SHP77 treated with DMSO at 0.1 percent for 48 hours (cell line): ENCODE measurements around the gene EHD3.
"Not testable (repeated sequence)": the region's sequence is repeated elsewhere in the genome, so short reads cannot be mapped to it uniquely, and the experiment has no call there.

Source experiments
- DNase-seq: peaks from one replicate; lab custom pipeline; 2025; lab: John Stamatoyannopoulos, UW

EHD3 gene

DNA sequence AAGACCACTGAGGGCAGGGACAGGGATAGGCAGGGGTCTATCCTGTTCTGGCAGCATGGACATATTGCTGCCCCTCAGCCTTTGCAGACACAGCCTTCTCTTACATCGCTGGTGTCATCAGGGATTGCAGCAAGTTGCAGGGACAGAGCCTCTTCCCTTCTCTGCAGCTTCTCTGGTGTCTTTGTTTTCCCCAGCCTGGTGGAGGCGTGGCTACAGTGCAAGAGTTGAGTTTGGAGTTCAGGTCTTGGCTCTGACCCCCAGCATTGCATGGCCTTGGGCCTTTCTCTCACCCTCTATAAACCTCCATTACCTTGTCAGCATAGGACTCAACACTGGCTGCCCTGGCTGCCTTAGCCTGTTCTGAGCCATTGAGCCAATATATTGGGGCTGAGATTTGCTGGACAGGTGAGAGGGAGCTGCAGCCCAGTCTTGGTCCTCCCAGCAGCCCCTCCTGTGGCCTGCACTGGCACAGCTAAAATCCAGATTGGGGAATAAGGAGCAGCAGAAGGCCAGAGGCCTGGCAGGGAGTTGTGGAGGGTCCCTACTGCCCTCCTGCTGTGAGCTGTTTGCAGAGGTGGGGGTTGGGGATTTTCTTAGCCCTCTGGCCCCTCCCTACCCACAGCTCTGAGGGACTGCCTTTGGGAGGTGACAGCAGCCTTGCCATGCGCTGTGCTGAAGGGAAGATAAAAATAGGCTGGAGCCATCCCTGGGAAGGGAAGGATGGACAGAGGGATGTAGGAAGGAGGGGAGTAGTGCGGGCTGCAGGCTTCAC is 22.8 kb downstream of the EHD3 start:
- no peak for DNase-seq

DNA sequence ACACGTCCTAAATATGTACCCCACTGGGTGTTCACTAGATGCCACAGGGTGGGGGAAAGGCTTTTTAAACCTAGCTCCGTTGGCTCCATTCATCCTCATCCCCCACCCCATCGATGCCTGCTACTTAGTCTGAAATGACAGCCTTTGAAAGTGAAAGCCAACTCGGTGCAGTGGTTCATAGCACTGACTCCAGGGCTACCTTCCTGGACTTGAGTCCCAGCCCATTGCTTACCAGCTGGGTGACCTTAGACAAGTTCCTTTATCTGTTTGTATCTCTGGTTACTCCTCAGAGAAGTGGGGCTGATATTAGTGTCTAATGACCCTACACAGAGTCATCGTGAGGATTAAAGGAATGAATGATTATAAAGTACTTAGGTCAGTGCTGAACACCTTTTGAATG is 24.4 kb downstream of the EHD3 start:
- no peak for DNase-seq

DNA sequence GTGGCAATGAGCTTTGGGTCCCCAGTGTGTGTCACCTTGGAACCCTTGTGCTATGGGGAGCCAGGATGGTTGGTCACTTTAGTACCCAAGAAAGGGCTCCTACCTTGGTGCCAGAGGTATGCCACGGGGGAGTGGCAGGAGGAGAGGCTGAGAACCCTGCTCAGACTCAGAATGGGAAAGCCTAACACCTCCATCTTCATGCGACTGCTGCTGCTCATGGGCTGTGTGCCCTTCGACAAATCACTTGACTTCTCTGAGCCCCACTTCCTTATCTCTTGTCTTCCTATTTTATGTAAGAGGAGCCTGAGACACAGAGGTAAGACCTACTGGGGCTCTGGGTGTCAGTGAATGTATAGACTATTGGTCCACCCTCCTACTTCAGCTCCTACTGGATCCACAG is 25.1 kb downstream of the EHD3 start:
- DNase-seq, result no peak

DNA sequence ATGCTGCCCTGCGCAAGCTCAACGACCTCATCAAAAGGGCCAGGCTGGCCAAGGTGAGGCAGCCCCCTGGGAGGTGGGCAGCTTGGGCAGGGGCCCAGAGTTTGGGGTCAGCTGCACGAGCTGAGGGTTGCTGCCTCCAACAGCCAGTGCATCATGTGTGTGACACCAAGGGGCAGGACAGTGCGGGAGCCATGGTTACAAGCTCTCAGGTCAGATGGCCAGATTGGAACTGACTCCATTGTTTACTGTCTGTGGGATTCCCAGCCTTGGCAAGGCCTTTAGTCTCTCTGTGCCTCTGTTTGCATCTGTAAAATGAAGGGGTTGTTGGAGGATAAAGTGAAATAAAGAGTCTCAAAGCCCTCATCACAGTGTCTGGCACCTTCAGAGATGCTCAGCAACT is 26.9 kb downstream of the EHD3 start:
- DNase-seq, result no peak

DNA sequence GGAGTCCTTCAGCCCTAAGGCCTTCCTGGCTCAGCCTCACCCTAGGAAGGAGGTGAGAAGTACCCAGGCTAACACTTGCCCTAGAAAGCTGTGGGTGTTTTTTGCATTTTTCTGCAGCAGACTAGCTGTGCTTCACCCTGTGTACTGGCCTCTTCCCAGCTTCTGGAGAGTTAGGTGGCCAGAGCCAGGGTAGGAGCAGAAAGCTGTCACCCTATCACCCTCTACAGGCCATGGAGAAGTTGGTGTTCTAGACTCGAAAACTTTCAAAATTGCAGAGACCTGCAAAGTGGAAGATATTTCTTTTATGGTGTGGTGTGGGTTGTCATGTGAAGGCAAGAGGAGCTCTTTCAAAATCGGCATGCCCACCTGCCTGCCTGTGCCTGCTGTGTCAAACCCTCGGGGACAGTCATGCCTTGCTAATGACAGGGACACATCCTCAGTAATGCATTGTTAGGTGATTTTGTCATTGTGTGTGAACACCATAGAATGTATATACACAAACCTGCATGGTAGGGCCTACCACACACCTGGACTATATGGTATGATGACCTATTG is 29.8 kb downstream of the EHD3 start:
- DNase-seq, result no peak

DNA sequence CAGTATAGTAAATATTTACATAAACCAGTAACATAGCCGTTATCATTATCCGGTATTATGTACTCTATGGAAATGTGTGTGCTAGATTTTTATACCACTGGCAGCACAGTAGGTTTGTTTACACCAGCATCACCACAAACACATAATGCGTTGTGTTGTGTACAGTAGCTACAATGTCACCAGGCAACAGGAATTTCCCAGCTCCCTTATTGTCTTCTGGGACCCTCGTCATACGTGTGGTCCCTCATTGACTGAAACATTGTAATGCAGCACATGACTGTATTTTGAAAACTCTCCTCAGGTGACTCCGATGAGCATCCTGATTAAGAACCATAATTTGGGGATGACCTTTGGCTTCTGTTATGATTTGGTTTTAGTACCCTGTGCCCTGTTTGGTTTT is 31.3 kb downstream of the EHD3 start:
- DNase-seq, result no peak

DNA sequence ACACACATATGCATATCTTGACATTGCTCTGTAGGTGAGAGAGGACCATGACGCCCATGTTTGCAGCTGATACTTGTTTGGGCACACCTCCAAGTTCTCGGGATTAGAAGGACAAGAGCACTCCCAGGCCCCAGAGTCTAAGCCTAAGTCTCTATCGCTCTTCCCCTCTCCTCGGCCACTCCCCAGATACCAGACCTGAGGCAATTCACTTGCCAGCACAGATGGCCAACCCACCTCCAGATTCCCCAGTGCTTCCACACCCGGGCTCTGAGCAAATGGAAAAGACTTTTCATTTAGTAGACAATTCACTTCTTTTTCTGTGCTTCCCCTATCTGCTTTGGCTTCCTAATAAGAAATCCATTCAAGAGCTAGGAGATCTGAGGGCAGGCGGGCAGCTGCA is 32.9 kb downstream of the EHD3 start:
- DNase-seq, result no peak

DNA sequence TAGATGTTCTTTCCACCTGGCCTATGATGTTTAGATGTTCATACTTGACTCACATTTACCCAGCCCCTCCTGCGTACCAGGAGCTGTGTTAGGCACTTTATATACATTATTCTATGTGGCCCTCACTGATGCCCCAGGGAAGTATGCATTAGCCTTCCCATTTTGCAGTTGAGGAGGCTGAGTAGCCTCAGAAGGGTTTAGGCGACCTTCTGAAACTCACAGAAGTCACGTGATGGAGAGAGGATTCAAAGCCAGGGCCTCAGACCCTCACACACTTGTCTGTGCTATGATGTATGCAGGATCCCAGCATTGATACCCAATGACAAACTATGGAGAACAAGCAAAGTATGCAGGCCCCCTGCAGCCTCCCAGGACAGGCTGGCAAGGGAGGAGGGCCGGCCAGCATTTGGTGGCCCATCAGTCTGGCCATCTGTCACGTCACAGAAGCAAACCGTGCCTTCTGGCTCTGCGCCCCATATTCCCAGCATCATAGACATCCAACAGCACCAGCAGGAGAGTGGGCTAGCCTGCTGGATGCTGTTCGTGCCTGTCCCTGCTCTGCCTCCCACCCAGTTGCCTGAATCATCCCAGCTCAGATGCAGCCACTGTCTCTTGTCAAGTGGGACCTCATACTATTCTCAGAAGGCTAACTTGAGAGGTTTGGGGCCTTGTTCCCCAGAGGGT is 33.6 kb downstream of the EHD3 start:
- DNase-seq, result no peak

DNA sequence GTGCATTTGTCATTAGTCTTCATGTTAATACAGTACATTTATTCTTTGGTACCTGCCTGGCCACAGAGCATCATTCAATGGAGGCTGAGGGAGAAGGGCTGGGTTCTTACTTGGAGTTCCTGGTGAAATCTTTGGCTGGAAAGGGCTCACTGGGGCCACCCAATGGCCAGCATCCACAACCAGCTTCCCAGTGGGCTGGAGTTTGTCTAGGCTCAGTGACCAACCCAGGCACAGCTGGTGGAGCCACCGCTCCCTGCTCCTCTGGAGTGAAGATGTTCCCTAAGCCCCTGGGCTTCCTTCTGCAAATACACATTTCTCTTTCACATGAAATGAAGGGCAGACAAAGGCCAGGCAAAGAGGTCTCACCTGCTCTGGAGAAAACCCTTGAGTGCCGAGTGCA is 34.4 kb downstream of the EHD3 start:
- no peak for DNase-seq

DNA sequence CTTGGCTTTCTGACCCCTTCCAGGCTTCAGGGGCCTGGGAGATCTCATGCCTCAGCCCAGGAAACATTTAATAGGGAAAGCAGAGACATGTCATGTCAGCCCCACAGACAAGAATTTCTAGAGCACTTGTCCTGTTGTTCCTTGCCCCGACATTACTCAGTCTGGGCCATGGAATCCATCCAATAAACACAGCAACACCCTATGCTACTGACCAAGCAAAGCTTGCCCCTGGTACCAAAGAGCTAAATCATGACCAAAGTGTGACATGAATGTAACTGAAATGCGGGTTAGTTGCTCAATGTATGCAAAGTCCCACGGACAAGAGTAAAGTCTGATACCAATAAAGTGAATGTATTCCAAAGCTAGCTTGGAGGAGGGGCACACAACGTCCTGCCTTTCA is 35.1 kb downstream of the EHD3 start:
- DNase-seq, result no peak

DNA sequence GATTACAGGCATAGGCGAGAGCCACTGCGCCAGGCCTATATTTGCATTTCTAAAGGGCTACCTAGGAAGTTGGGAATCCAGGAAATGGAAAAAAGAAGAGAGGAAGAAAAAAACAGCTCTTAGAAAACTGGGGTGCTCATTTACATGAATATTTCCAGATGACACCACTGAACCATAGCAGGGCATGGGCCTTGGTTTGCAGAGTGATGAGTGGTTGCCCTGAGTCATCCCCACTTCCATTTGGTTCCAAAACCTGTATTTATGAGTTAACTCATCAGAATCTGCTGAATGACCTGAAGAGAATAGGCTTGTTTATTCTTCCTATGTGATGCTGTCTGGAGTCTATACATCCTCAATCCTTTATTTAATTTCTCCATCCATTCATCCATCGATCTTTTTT is 36.2 kb downstream of the EHD3 start:
- DNase-seq, result no peak

DNA sequence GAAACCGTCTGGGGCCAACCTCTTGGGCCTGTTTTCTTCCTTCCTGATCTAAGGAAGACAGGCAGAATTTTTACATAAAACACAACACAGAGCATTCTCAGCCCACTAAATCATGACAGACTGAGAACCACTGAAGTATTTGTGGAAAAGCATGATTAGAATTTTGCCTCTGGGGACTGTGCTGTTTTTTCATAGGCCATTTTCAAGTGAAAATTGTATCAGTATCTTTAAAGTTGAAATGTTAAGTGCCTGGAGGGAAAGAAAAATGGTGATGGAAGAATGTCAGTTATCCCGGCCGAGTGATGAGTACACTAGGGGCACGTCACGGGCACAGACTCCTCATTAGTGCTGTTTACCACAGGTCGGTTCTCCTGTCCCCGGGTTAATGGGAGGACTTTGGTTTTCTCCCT is 36.9 kb downstream of the EHD3 start:
- no peak for DNase-seq

DNA sequence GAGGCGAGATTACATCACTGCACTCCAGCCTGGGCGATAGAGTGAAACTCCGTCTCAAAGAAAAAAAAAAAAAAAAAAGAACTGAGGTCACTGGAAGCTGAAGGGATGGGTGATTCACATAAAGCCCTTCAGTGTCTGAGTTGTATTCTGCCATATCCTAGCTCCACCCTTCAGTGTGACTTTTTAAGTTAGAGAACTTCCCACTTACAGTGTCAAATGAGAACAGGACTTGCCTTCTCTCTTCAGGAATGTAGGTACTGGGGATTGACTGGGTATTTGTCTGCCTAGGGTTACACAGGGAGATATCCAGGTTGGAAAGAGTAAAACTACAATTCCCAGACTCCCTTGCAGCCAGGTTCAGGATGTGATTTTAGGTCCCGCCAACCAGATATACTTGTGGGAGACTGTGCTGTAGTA is 37.9 kb downstream of the EHD3 start:
- DNase-seq, result no peak

DNA sequence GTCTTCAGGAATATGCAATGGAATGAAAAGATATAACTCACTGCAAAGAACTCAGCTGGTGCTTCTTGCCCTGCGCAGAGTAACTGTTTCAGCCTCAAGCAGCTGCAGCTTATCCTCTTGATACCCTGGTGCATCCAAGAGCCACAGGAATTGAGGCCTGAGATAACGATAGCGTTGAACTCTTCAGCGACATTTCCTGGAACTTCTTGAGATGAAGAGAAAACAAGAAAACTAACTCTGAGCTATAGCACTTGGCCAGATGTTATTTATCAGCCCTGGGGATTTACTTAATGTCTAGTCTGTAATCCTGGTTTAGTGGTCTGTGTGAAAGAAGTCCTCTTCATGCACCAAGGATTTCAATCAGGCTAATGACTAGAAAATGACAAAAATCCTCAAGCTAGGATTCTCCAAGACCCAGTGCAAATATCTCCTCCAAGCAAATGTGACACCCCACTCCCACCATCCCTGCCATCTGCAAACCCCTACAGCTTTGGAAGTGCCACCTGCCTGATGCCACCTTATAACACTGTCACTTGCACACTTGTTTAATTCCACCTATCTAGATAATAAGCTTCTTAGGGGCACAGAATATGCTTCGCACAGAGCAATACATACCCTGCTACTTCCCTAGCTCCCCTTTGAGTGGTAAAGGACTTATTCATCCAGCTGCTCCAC is 40.6 kb downstream of the EHD3 start:
- DNase-seq, result no peak

DNA sequence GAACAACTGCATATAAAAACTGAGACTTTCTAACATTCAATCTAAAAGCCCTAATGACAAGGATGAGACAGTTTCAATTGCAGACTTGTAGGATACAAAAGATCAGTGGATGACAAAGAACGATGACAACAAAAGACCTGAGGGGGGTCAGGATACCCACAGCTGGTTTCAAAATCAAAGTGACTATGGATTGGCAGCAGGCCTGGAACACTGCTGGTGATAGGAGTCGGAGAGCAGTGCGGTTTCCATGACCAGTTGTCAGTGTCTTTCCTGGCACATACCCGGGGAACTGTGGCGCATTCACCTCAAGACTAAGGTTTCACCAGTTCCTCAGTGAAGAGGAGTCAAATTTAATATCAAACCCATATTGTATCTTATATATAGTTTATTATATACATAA is 42.0 kb downstream of the EHD3 start:
- no peak for DNase-seq

DNA sequence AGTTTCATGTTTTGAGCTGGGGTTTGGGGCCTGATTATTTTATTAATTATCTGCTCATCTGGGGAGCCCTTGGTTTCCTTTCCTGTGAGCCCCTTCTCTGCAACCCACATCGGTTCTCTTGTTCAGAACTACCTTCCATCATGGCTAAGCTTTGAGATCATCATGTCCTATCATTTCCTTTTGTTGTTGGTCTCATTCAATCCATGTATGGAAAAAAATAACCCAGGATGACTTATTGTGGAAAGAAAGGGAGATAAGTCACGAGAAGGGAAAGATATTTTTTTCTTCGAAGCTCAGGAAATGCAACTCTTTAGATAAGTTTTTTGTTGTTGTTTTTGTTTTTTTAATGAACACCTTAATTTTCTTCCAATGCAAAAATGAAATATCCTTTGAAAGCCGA is 43.7 kb downstream of the EHD3 start:
- no peak for DNase-seq

DNA sequence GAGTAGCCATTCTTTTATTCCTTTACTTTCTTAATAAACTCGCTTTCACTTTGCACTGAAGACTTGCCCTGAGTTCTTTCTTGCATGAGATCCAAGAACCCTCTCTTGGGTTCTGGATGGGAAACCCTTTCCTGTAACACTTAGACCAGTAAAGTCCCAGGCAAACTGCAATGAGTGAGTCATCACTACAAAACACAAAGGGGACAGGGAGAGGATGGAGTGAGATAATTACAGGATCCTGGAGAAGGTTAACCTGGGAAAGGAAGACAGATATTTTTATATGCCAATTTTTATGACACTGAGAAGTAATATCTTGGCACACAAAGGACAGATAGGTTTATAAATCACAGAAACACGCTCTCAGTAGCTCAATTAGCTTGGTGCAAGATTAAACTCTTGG is 48.7 kb downstream of the EHD3 start:
- DNase-seq, result no peak

DNA sequence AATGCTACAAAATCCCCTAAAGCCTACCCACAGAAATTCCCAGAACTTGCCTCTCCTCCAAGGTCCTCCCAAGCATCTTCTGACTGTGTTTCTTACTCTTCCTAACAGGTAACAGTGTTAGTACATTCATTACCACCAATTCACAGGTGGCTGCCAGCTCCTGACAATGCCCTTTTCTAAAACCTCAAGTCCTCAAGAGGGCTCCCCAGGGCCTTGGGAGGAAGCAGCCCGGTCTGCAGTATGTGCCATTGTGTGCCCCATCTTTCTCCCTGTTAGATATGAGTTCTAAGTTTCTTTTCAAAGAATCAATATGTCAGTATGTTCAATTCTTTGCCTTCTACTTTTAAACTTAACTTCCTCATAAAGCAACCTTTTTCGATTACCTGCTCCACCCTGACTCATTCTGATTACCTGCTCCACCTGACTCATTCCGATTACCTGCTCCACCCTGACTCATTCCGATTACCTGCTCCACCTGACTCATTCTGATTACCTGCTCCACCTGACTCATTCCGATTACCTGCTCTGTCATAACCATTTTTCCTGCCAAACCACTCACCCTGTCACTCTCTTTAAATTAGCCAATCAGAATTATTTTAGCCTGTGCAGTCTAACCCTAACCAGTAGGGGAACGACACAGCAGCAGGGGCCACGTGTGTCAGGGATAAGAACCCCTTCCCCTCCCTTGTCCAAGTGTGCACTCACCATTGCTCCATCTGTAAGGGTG is 49.4 kb downstream of the EHD3 start:
- not testable (repeated sequence) for DNase-seq

DNA sequence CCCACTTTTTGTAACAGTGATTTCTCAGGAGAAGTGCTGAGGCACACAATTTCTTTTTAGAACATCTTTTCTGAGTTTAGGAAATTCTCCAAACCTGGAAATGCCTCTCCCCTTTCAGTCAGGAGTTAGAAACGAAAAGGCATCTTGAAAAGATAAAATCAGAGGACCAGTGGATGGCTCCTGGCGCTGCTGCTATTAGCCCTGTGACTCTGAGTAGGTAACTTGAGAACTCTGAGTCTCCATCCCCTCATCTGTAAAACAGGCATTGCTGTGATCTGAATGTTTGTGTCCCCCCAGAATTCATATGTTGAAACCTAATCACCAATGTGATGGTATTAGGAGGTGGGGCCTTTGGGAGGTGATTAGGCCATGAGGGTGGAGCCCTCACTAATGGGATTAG is 50.2 kb downstream of the EHD3 start:
- DNase-seq, result no peak

DNA sequence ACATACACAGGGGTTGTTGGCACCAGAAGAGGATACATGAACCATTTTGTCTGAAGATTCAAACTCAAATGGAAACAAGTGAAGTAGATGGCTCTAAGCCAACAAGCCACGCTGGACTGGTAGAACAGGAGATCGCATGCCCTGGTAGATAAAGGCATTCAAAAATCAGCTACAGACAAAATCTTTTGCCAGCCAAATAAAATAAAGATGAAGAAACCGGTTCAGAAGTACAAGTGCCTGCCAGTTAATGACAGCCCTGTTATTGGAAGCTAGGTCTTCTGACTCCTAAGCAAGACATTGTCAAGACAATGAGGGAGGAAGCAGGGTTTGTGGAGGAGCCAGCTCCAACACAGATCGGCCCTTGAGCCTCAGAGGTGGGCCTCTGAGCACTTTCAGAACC is 52.3 kb downstream of the EHD3 start:
- DNase-seq, result no peak

DNA sequence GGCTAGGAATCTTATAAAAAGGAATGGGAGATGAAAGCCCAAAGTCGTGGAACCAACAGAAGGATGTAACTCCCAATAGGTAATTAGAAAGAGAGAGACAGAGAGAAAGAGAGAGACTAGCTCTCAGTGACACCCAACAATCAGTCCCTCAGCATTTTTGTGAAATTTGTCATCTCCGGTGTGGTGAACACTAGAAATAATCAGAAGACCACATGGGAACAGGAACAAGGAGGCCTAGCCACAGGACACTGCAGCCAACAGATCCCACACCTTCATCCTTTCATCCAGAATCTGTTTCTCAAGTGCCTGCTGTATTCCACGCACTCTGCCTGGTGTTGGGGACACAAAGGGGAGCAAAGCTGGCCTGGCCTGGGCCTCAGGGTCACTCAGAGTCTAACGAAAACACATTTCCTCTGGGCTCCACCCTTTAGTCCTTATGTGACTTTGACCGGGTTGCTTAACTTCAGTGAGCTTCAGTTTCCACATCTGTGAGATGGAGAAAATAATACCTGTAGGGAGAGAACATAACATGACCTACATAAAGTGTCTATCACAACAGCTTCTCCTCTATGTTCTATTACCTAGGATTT is 53.1 kb downstream of the EHD3 start:
- no peak for DNase-seq

DNA sequence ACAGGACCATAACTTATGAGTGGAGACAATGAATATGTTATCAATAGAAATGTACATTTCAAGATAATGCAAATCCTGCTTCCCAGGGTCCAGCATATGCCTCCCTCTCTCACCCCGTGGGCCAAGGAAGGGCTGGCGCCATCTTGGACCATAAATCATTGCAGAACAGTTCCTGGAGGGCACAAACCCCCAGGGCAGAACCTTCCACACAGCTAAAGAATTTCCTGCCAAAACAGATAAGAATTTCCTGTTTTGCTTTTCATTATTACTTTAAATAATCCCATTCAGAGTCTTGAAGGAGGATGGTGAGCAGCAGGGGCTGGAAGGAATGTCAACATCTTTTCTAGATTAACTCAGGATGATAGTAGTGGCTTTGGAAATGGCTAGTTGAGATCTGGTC is 53.7 kb downstream of the EHD3 start:
- DNase-seq, result no peak
